HepG2 (cell line): ENCODE measurements around the gene RAB3D. TPM values are rescaled to one million over a fixed set of nuclear protein-coding genes. Genes with fewer than 3 reads are reported as not detected.

Experiments
- ARNTL ChIP-seq: sonication (generic); formaldehyde crosslinking; IDR thresholded peaks from 2 replicates; pipeline ENCODE4 v1.4.0; 2020; ENCODE audit warnings: mild to moderate bottlenecking, missing genetic modification reagents
- DMAP1 ChIP-seq: IDR thresholded peaks from 2 replicates; pipeline ENCODE4 v1.6.1; 2016
- FIP1L1 ChIP-seq: fragments of 200-400 bp; formaldehyde crosslinking; IDR thresholded peaks from 2 replicates; pipeline ENCODE4 v1.6.1; 2018; ENCODE audit warnings: low read depth, mild to moderate bottlenecking, low read length, moderate library complexity, borderline replicate concordance; ENCODE audit not compliant: insufficient read depth
- GLI4 ChIP-seq: sonication (generic); formaldehyde crosslinking; IDR thresholded peaks from 2 replicates; pipeline ENCODE4 v1.5.1; 2020; ENCODE audit warnings: missing genetic modification reagents, mild to moderate bottlenecking, moderate library complexity, borderline replicate concordance
- HHEX ChIP-seq: IDR thresholded peaks from 2 replicates; pipeline ENCODE4 v1.6.1; 2016; ENCODE audit warnings: control low read depth
- JUN ChIP-seq: sonication (generic); formaldehyde crosslinking; IDR thresholded peaks from 2 replicates; pipeline ENCODE4 v1.4.0; 2020; ENCODE audit warnings: mild to moderate bottlenecking, missing genetic modification reagents
- KAT8 ChIP-seq: IDR thresholded peaks from 2 replicates; pipeline ENCODE4 v1.6.1; 2016; ENCODE audit warnings: missing genetic modification reagents, missing compliant biosample characterization
- MYNN ChIP-seq: sonication (generic); formaldehyde crosslinking; IDR thresholded peaks from 2 replicates; pipeline ENCODE4 v1.4.0; 2020; ENCODE audit warnings: mild to moderate bottlenecking, low read depth, missing genetic modification reagents
- RBM22 ChIP-seq: fragments of 200-400 bp; formaldehyde crosslinking; optimal IDR thresholded peaks from 2 replicates; pipeline ENCODE3; 2017; ENCODE audit warnings: mild to moderate bottlenecking, low read length, moderate library complexity
- XRCC5 ChIP-seq: fragments of 200-400 bp; formaldehyde crosslinking; optimal IDR thresholded peaks from 2 replicates; pipeline ENCODE3; 2017; ENCODE audit warnings: mild to moderate bottlenecking, low read length
- ZFY ChIP-seq: sonication (generic); formaldehyde crosslinking; IDR thresholded peaks from 2 replicates; pipeline ENCODE4 v1.4.0; 2020; ENCODE audit warnings: missing genetic modification reagents
- ZNF205 ChIP-seq: IDR thresholded peaks from 2 replicates; pipeline ENCODE4 v1.6.1; 2018; ENCODE audit warnings: missing biosample characterization, missing genetic modification reagents
- ZNF556 ChIP-seq: sonication (generic); formaldehyde crosslinking; IDR thresholded peaks from 2 replicates; pipeline ENCODE4 v1.4.0; 2020; ENCODE audit warnings: mild to moderate bottlenecking, missing genetic modification reagents, borderline replicate concordance
- ZSCAN31 ChIP-seq: sonication (generic); formaldehyde crosslinking; IDR thresholded peaks from 2 replicates; pipeline ENCODE4 v1.5.0; 2020; ENCODE audit warnings: low read depth, mild to moderate bottlenecking, missing genetic modification reagents
- polyA plus RNA-seq, 8 experiments: library from polyadenylated mRNA; depleted of rRNA in 3 of 8; stranded (reverse) in 7 of 8; unstranded in 1 of 8; fragments of >200 nt; fragmentation: Illumina TruSeq in 4 of 8; extraction: Trizol in 4 of 8; gene quantifications; 2 replicates each; pipeline versions ENCODE4 v1.2.1 to v1.2.3, GENCODE V29; 2011 to 2016; ENCODE audit warnings: low read depth in 4 of 8, missing spikeins in 1 of 8, mixed read lengths in 1 of 8; ENCODE audit not compliant: insufficient read depth in 1 of 8
- total RNA-seq, 5 experiments: library from RNA; depleted of rRNA; stranded (reverse); fragments of >200 nt; fragmentation: Illumina TruSeq; extraction: Trizol; gene quantifications; 2 replicates each; pipeline ENCODE4 v1.2.3, GENCODE V29; 2016; ENCODE audit warnings: low read depth in 1 of 5
- TF ChIP-seq, protein P1 (sequence below): IDR thresholded peaks from 2 replicates; pipeline ENCODE4 v1.6.1; 2012; ENCODE audit warnings: low read depth, low read length, improper control_type of control experiment
- TF ChIP-seq, protein P2 (sequence below): sonication (generic); formaldehyde crosslinking; IDR thresholded peaks from 2 replicates; pipeline ENCODE4 v1.8.1; 2023; ENCODE audit warnings: mild to moderate bottlenecking, missing genetic modification reagents
- TF ChIP-seq, protein P3 (sequence below): sonication (generic); formaldehyde crosslinking; IDR thresholded peaks from 2 replicates; pipeline ENCODE4 v1.9.0; 2022; ENCODE audit warnings: low read depth, missing genetic modification reagents

RAB3D gene
- total and polyA plus RNA-seq, 2 of the 13 experiments (the other 11 are each of a cell fraction or from before 2014, with no cell fraction given), result 2.0 to 16.1 TPM

GRCh38 chr19:11380653-11381537 is 41.4 kb upstream of the RAB3D start (continued):
- TF ChIP-seq MYNN (no peak), ZFY (peak; percentile 27; the same call in 1 of the 2 replicates), ARNTL (CRISPR knock-in tag) (peak; percentile 69; the same call in 1 of the 2 replicates), RBM22 (no peak), XRCC5 (peak; percentile 88), GLI4 (CRISPR knock-in tag) (no peak), ZNF205 (CRISPR knock-in tag) (no peak), DMAP1 (CRISPR knock-in tag) (no peak; the same call in 1 of the 2 replicates), KAT8 (CRISPR knock-in tag) (peak; percentile 80), JUN (CRISPR knock-in tag) (0 out of 2 replicates have a peak, but pooled peaks have one; percentile 19), FIP1L1 (no peak), ZSCAN31 (CRISPR knock-in tag) (no peak), HHEX (no peak), ZNF556 (CRISPR knock-in tag) (peak; percentile 86)
- TF ChIP-seq, protein P1, sequence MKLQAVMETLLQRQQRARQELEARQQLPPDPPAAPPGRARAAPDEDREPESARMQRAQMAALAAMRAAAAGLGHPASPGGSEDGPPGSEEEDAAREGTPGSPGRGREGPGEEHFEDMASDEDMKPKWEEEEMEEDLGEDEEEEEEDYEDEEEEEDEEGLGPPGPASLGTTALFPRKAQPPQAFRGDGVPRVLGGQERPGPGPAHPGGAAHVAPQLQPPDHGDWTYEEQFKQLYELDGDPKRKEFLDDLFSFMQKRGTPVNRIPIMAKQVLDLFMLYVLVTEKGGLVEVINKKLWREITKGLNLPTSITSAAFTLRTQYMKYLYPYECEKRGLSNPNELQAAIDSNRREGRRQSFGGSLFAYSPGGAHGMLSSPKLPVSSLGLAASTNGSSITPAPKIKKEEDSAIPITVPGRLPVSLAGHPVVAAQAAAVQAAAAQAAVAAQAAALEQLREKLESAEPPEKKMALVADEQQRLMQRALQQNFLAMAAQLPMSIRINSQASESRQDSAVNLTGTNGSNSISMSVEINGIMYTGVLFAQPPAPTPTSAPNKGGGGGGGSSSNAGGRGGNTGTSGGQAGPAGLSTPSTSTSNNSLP, result no peak
- TF ChIP-seq, protein P2, sequence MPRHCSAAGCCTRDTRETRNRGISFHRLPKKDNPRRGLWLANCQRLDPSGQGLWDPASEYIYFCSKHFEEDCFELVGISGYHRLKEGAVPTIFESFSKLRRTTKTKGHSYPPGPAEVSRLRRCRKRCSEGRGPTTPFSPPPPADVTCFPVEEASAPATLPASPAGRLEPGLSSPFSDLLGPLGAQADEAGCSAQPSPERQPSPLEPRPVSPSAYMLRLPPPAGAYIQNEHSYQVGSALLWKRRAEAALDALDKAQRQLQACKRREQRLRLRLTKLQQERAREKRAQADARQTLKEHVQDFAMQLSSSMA, result peak; percentile 91
- TF ChIP-seq, protein P3, sequence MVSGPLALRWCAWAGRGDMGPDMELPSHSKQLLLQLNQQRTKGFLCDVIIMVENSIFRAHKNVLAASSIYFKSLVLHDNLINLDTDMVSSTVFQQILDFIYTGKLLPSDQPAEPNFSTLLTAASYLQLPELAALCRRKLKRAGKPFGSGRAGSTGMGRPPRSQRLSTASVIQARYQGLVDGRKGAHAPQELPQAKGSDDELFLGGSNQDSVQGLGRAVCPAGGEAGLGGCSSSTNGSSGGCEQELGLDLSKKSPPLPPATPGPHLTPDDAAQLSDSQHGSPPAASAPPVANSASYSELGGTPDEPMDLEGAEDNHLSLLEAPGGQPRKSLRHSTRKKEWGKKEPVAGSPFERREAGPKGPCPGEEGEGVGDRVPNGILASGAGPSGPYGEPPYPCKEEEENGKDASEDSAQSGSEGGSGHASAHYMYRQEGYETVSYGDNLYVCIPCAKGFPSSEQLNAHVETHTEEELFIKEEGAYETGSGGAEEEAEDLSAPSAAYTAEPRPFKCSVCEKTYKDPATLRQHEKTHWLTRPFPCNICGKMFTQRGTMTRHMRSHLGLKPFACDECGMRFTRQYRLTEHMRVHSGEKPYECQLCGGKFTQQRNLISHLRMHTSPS (CRISPR knock-in tag), result no peak
